ENCODE measurements around the gene IFIT1.
"Not testable (repeated sequence)": the region's sequence is repeated elsewhere in the genome, so short reads cannot be mapped to it uniquely, and the experiment has no call there.

IFIT1 gene

GRCh38 chr10:89404104-89405047 lies 12.0 kb downstream of the IFIT1 start:
- no peak for DNase-seq

GRCh38 chr10:89406178-89406577 lies 13.8 kb downstream of the IFIT1 start:
- DNase-seq = not testable (repeated sequence)

- not testable (repeated sequence) for DNase-seq
These were observed 15.4 kb downstream of the IFIT1 start for GRCh38 chr10:89407792-89408191.

DNA sequence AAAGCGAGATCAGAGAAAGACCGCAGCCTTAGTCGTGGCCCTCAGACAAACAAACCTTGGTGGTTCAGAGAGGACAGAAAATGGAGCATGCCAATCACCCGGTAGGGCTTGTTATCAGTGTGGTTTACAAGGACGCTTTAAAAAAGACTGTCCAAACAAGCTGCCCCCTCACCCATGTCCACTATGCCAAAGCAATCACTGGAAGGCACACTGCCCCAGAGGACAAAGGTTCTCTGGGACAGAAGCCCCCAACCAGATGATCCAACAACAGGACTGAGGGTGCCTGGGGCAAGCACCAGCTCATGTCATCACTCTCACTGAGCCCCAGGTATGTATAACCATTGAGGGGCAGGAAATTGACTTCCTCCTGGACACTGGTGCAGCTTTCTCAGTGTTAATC lies 16.9 kb downstream of the IFIT1 start:
- DNase-seq = not testable (repeated sequence)

DNA sequence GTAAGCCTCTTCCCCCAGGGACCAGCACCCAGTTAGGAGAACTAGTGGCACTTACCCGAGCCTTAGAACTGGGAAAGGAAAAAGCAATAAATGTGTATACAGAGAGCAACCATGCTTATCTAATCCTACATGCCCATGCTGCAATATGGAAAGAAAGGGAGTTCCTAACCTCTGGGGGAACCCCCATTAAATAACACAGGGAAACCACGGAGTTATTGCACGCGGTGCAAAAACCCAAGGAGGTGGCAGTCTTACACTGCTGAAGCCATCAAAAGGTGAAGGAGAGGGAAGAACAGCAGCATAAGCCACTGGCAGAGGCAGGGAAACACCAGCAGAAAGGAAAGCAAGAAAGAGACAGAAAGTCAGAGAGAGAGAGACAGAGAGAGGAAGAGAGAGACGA lies 18.1 kb downstream of the IFIT1 start:
- DNase-seq = not testable (repeated sequence)

DNA sequence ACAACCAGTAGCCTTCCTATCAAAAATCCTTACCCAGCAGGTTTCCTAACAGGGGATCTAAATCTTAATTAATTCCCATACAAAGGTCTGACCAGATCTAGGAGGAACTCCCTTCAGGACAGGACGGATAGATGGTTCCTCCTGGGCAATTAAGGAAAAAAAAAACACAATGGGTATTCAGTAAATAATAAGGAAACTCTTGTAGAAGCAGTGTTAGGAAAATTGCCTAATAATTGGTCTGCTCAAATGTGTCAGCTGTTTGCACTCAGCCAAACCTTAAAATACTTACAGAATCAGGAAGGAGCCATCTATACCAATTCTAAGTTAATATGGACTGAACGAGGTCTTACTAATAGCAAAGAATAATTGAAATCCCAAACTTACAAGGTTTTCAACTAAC lies 18.7 kb downstream of the IFIT1 start:
- not testable (repeated sequence) for DNase-seq

GRCh38 chr10:89412276-89412675 lies 19.9 kb downstream of the IFIT1 start:
- not testable (repeated sequence) for DNase-seq

- DNase-seq = no peak
These were observed 21.0 kb downstream of the IFIT1 start for GRCh38 chr10:89413398-89413912.

DNA sequence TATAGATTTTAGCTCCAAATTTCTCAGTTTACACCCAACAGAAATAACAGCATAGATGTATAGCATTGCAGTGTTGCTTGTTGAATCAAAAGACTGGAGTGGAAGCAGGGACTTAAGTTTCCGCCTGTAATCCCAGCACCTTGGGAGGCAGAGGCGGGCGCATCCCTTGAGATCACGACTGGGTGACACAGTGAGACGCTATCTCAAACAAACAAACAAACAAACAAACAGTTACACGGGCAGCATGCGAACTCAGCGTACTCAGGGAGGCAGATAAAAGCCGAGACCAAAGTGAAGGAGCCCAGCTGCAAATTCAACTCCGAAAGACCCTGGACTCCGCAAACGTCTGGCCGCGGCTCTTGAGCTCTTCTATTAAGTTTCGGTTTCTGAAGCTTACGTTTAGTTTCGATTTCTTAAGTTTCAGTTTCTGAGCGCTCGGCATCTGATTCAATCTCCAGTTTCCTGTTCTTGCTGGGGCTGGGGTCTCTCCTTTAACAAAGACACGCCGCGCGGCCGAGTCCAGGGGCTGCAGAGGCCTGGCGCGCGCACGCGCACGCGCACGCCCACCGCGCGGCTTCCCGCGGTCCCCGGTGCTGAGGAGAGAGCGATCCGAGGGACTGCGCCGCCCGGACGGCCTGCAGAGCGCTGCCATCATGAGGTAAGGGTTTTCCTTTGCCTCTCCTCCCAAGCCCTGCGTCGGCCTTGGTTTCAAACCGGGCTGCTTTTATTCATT lies 21.9 kb downstream of the IFIT1 start, which contains the start of gene IFIT5:
IFIT5 (plus strand) TSS at position 423 of the 733 bp plus-strand sequence; CDS start at position 654, 231 bp downstream.
- DNase-seq = peak; percentile 5

GRCh38 chr10:89414879-89415821 lies 22.7 kb downstream of the IFIT1 start:
- DNase-seq = no peak

DNA sequence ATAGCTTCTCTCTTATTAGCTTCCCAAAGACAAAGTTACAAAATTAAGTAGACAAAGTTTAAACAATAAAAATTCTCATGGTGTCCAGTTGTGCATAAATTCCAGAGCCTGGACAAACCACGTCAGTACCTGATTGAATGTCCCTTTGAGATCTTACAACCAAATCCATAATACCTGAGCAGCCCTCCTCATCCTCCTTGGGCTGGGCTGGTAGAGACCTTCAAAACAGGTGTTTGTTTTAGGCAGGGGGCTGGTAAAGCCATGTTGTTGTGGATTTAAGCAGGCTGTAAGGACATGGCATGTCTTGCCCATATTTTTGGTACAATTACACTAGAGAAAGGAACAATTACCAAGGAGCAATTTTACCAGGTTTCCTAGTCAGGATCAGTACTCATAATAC lies 24.0 kb downstream of the IFIT1 start:
- no peak for DNase-seq

- DNase-seq = no peak
These were observed 27.1 kb downstream of the IFIT1 start for GRCh38 chr10:89419548-89419947.

GRCh38 chr10:89421018-89421476 lies 28.6 kb downstream of the IFIT1 start:
- no peak for DNase-seq

- DNase-seq = no peak
These were observed 32.6 kb downstream of the IFIT1 start for GRCh38 chr10:89425000-89425399.

DNA sequence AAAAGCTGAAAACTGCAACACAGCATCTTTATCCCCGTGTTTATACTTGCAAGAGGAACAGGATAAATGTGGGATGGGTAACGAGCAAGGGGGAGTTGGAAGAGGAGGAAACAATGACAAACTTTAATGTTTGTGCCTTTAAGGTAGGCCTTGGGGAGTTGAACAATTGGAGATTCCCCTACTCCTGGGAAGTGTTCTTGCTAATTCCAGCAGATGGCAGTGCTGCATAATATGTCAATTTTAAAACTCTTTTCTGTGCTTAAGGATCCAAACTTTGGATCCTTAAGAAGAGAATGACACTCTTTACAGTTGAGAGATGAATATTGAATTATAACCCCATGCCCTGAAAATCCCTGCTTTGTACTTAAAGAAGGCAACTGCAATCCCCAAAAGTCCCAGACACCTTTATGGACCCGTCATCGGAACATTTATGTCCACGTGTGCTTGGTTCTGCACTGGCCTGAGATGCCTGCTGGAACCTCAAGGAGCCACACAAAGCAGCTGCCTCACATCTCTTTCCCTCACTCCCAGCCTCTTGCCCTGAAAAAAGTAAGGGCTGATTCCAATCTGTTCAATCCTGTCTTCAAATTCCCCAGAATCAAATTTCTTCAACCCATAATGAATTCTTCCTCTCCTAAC lies 33.9 kb downstream of the IFIT1 start:
- DNase-seq = no peak

DNA sequence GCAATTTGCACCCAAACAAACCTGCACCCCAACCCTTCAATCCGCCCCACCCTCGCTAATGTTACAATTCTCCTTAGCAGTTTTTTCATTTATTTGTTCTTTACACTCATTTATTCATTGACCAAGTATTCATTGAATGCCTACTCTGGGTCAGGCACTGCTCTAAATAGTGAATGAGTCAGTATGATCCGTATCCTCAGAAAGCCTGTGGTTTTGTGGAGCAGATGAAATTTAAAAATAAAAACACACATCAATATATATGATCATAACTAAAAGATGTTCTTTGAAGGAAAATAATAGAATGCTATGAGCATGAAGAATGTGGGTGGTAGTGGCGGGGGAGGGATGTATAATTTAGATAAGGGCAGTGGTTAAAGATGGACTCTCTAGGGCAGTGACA lies 35.2 kb downstream of the IFIT1 start:
- no peak for DNase-seq

DNA sequence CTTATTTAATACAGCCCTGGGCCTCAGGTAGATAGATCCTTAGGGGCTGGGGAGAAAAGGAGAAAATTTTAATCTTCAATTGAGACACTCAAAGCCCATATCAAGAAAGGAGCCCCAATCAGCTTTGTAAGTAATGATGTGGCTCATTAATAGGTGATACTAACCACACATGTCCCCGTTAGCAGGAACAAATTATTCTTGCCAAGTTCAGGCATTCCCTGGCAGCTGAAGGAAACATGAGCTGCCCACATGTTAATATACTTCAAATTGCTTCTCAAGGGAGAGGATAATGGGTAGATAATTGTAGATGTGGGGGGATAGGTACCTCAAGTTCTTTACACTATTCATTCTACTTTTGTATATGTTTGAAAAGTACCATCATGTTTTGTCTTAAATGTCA lies 36.5 kb downstream of the IFIT1 start:
- DNase-seq = no peak

GRCh38 chr10:89431977-89432376 lies 39.6 kb downstream of the IFIT1 start:
- DNase-seq = no peak

DNA sequence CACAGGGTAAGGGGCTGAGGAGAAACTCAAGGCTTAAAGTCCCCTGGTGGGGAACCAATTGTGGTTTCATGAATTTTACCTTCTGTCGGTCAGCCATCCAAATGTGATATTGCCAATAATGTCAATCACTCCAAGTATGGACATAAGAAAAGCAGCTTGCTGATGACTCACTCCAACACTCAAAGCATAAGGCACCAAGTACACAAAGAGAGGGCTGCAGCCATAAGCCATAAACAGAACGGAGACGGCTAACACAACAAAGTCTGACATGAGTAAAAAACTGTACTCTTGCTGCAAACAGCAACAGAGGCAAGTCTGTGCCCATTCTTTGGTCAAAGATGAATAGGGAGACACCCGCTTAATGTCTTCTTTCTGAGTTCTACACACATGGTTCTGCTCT lies 46.1 kb downstream of the IFIT1 start:
- no peak for DNase-seq

DNA sequence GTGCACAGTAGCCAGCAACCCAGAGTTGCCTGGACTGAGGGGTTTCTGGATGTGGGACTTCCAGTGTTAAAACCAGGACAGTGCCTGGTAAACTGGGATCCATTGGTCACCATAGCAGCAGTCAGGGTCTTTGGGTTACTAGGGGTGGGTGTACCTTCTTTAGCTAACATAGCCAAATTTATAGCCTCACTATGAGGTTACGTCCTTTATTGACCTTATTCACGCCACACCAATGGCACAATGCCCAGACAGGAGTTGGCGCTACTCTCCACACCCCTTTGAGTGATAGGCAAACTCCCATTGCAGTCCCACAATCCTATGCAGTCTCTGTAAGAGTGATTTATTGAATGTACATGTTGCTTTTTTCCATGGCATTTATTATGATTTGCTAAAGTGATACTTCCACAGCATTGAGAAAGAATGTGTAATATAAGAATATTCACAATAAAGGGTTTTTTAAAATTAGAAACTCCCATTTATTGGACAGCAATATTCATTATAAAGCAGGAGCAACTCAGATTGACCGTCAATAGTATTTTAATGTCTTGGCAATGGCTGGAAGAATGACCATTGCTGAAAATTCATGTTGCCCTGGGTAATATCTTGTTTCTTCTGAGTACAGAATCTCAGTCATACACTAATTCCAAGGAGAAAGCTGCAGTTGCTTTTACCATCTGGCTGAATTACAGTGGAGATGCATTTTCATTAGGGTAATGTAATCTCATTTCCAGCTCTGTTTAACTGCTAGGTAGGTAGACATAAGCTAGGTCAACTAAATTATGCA lies 48.0 kb downstream of the IFIT1 start:
- DNase-seq = no peak

- DNase-seq = no peak
These were observed 49.9 kb downstream of the IFIT1 start for GRCh38 chr10:89442289-89442688.
